Daoy (cell line): ENCODE measurements around the gene GNPDA1. TPM values are rescaled to one million over a fixed set of nuclear protein-coding genes. Genes with fewer than 3 reads are reported as not detected.
"Not testable (repeated sequence)": the region's sequence is repeated elsewhere in the genome, so short reads cannot be mapped to it uniquely, and the experiment has no call there.

Experiments used
- DNase-seq: peaks from one replicate; pipeline ENCODE4 v3.0.0-alpha.2; 2015; ENCODE audit warnings: low read depth
- total RNA-seq: library from RNA; depleted of rRNA; stranded (reverse); fragments of >200 nt; shearing (Covaris generic); gene quantifications from 2 replicates; pipeline ENCODE4 v1.2.3, GENCODE V29; 2014; rRNA removed

GNPDA1 gene
- total RNA-seq: 43.5 and 68.6 TPM in 2 replicates

DNA sequence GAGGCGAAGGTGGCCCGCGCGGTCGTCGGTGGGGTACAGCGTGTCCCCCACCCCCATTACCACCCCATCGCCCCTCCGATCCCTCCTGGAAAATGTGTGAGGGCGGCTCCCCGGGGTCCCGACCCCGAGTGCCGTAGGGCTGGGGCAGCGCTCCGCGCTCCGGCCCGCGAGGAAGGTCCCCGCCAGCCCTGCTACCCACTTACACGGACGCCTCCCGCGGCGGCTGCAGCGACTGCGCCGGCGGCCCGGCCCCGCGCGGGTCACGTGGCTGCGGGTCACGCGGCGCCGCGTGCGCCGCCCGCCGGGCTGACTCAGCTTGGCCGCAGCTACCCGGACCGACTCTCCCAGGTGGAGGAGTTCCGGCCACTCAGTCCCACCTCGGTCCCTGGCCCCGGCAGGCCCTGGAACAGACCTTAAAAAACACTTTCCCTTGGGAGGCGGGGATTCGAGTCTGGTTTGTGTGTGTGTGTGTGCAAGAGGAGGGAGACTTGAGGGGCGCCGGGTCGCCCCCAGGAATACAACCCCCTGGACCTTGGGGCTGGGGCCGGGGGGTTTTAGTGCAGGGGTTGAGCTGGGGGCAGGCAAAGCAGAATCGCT lies at the start of gene GNPDA1:
TSS of gene GNPDA1 (minus strand) at position 236 of the 597 bp plus-strand sequence. CDS start 992 bp downstream, outside the sequence.
- DNase-seq: peak; percentile 91

DNA sequence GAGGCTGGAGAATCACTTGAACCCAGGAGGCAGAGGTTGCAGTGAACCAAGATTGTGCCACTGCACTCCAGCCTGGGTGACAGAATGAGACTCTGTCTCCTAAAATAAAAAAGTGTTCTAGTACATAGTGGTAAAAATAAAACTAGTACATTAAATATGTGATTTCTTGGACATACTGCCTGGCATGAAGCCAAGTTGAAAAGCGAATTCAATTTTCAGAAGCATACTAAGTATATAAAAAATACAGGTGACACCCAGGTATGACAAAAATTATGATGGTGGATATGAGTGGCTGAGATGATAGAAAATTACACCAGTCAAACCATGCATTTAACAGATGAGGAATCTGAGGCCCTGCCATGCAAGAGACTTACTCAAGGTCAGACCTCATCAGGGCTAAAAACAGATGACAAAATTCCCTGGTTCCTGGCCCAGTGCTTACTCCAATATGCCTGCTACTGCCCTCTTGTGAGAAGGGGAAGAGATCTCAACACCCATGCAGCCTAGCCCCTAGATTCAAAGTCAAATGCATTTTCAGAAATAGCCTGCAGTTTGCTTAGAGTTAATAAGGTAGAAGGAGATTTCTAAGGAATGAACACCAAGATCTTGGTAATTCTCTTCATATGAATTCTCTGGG lies 46.6 kb upstream of the GNPDA1 start:
- DNase-seq: no peak

DNA sequence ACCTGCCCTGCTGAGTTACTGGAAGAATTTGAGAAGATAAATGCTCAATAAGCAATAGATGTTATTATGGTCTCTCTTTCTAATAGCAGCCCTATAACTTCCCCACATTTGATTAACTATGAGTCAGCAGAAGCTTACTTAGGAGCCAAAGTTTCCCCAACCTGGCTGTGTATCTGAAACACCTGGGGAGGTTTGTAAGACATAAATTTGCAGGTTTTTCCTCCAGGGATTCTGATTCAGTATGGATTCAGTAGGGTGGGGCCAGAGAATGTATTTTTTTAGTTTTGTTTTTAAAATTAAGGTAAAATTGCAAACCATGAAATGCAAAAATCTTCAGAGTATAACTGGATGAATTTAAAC lies 44.9 kb upstream of the GNPDA1 start:
- DNase-seq: no peak

DNA sequence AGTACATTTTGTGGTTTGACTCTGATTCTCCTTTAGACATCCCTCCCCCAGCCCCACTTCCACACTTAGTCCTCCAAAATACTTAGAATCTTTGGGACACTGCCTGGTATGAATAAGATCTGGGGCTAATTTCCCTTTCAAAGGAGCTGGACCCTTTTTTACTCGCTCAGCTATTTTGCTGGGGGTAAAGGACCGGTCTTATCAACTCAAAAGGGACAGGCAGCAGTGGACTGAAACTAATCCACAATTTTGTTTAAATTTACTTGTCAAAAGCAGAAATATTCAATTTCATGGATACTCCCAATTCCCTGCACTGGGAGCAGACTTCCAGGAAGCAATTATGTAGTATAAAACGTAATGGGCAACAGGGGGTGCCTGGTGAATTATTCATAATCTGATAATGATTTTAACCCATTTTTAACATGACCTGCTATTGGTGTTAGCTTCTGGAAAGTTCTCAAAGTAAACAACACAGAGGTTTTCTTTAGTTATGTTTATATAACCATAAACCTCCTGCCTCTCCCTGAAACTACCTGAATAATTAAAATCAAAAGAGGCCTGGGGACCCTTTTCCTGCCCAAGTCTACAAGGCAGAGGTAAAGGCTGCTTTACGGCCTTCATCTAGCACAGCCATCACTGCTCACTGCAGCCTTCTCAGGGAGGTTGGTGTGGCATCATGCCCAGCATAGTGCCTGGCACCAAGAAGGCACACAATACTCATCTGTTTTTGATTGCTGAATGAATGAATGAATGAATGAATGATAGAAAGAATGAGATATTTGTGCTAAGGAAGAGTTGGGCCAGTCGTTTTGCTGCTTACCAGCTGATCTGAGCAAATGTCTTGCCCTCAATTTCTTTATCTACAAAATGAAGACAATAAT lies 44.2 kb upstream of the GNPDA1 start:
- DNase-seq: no peak

DNA sequence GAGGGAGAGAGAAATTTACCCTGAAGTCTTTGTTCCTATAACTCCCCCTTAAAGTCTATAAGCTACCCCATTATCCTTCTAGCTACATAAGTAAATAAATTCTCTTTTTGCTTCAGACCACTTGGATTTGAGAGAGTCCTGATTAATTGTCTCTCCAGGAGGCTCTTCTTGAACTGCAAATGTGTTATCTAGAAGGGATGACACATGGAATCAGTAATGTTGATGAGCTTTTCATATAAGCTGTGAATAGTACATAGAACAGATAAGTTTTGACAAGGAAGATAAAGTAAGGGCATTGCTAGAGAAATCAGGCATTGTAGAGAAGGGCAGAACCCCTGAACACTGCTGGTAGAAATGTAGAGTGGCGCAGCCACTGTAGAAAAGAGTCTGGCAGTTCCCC lies 42.5 kb upstream of the GNPDA1 start:
- DNase-seq: no peak

DNA sequence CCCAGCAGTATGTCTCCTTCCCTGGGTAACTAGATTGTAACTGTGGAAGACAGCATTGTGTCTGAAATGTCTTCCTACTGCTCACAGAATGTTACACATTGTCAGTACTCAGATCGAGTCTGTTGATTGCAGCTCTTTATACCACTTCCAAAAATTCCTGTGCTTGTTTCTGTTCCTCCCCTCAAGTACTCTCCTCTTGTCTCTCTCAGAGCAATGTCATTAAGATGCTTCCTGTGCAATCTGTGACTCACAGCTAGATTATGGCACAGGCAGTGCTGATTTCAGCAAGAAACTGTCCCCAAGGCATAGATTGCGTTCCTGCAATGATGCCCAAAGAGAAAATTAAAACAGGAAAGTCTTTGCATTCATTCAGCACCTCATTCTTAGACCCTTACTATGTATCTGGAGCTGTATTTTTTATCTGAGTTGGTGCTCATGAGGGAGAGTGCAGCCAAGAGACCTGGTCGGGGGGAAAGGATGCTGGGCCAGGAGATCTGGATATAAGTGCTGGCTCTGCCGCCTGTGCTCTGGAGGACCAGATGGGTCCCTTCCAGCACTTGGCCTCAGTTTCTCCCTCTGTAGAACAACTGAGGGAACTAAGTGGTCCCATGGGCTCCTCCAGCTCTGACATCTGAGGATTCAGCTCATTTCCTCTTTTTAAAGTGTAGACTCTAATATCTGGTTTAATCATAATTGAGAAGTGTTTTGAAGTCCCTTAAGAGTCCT lies 40.8 kb upstream of the GNPDA1 start:
- DNase-seq: peak; percentile 49

DNA sequence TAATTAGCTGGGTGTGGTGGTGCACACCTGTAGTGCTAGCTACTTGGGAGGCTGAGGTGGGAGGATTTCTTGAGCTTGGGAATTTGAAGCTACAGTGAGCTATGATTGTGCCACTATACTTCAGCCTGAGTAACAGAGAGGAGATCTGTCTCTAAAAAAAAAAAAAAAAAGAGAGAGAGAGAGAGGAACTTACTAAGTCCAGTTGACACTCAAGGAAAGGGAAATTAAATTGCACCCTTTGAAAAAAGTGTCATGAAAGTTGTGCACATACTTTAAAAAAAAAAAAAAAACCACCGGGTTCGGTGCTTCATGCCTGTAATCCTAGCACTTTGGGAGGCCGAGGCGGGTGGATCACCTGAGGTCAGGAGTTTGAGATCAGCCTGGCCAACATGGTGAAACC lies 39.2 kb upstream of the GNPDA1 start:
- not testable (repeated sequence) for DNase-seq

DNA sequence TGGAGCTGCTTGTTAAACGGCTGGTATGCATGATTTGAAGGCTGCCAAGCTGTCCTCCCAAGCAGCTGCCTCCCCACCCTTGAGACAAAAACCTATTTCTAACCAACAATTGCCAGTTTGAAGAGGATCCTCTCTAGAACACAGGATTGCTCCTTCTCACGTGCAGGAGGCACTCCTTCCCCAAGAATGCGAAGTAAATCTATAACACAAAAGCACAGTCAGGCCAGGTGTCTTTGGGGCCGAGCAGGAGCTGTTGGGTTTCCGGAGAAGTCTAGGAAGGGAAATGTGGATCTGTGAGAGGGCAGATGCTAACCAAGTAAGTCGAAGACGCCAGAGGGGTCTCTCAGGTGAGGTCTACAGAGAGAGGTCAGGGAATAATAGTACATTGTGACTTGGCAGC lies 35.4 kb upstream of the GNPDA1 start:
- no peak for DNase-seq

DNA sequence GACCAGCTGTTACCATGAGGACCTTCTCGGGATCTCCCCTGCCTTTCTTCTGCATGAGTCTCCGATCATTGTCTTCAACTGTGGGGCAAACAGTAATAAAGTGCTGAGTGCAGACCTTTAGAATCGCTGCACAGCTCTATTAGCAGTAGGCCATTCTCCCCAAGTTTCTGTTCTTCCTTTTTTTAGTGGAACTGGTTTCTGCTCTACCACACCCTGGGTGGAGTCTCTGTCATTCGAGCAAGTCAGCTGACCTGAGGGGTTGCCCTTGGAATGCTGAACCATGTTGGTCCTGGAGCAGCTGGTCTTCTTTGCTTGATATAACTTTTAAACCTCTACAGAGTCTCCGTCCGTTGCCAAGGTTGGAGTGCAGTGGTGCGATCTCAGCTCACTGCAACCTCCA lies 33.4 kb upstream of the GNPDA1 start:
- no peak for DNase-seq

DNA sequence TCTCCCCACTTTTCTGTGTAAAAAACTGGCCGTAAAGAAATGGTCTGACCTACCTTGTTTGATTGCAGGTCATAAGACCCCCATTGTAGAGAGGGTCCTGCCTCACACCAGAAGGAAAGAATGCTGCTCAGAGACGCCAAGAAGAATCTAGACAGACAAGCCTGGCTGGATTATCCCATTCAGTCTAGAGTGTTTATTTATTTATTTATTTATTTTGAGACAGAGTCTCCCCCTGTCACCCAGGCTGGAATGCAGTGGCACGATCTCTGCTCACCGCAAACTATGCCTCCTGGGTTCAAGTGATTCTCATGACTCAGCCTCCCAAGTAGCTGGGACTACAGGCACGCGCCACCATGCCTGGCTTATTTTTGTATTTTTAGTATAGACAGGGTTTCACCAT lies 28.1 kb upstream of the GNPDA1 start:
- not testable (repeated sequence) for DNase-seq

DNA sequence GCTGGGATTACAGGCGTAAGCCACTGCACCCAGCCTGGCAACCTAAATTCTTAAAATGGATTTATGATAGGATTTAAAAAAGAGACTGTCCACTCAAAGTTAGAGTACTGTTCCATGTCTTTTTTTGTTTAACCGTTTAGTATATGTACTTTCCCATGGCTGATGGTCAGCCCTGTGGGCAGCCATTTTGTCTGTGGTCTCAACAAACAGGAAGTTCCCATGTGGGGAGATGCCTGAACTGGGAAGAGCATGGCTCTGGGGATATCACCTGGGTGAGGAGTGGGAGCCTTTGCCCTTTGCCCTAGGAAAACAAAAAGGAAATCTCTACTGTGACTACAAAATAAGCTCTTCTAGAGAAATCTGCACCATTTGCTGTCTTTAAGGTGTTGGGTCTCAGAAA lies 27.5 kb upstream of the GNPDA1 start:
- DNase-seq: no peak

DNA sequence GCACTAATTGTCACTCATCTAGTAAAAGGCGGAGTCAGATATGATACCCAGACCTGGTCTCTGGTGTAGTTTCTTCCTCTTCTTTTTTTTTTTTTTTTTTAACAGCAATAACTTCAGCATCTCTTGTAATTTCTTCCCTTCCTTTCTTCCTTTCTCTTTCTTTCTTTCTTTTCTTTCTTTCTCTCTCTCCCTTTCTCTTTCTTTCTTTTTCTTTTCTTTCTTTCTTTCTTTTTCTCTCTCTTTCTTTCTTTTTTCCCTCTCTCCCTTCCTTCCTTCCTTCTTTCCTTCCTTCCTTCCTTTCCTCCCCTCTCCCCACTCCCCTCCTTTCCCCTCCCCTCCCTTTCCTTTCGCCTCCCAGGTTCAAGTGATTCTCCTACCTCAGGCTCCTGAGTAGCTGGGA lies 25.9 kb upstream of the GNPDA1 start:
- no peak for DNase-seq

DNA sequence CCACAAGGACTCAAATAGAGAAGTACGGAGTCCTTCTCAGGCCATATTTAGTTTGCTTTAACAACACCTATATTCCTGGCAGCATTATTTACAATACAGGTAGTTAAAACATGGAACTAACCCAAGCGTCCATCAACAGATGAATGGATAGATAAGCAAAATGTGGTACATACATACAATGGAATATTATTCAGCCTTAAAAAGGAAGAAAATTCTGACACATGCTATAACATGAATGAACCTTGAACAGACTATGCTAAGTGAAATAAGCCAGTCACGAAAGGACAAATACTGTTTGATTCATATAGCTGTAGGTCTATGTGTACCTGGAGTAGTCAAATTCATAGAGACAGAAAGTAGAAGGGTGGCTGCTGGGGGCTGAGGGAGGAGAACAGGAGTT lies 24.8 kb upstream of the GNPDA1 start:
- not testable (repeated sequence) for DNase-seq

DNA sequence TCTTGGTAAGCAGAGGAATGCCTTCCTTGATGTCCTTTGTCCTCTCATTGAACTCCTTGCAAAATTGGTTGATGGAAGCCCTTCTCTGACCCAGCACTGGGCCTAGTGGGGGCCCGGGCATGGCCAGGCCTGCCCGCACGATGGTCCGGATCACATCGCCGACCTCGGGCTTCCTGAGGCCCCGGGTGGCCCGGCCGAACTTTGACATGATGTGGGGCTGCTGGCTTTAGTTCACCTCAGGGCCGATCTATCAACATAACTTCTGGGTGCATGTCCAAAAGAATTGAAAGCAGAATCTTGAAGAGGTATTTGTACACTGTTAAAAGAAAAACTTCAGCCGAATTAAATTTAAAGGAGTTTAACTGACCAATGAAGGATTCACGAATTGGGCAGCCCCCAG lies 24.1 kb upstream of the GNPDA1 start:
- DNase-seq: no peak

DNA sequence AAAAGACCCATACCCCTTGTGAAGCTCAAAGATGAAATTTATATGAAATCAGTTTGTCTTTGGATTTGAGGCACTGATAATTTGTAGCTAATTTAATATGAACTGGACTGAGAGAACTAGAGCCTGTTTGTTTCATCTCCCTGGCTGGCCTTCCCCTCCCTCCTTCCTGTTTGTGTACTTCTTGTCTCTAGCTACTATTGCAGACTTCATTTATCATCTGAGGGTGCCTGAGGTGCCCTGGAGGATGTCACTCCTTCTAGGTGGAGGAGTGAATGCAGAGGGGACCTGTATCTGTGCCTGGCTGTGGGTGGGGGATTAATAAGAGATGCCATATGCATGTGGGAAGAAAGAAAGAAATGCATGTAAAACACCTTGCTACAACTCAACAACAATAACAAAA lies 22.2 kb upstream of the GNPDA1 start:
- no peak for DNase-seq

DNA sequence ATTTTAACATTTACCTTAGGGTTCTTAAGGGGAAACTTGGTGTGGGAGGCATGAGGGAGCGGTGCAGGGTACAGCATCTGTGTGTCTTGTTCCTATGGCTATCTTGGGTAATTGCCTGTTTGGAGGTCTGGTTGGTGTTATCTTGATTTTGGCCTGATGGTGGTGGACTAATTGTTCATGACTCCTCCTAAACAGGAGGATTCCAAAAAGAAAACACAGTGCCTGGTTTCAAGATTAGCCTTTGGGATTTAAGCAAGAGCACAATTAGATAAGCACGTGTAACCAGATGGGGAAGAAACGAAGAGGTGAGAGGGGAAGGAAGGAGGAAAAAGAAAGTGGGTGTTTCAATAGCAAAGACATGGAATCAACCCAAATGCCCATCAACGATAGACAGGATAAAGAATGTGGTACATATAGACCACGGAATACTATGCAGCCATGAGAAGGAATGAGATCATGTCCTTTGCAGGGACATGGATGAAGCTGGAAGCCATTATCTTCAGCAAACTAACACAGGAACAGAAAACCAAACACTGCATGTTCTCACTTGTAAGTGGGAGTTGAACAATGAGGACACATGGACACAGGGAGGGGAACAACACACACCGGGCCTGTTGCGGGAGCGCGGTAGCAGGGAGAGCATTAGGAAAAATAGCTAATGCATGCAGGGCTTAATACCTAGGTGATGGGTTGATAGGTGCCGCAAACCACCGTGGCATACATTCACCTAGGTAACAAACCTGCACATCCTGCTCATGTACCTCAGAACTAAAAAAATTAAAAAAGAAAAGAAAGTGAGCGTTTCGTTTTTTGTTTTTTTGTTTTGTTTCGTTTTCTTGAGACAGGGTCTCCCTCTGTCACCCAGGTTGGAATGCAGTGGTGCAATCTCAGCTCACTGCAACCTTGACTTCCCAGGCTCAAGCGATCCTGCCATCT lies 21.1 kb upstream of the GNPDA1 start:
- not testable (repeated sequence) for DNase-seq

DNA sequence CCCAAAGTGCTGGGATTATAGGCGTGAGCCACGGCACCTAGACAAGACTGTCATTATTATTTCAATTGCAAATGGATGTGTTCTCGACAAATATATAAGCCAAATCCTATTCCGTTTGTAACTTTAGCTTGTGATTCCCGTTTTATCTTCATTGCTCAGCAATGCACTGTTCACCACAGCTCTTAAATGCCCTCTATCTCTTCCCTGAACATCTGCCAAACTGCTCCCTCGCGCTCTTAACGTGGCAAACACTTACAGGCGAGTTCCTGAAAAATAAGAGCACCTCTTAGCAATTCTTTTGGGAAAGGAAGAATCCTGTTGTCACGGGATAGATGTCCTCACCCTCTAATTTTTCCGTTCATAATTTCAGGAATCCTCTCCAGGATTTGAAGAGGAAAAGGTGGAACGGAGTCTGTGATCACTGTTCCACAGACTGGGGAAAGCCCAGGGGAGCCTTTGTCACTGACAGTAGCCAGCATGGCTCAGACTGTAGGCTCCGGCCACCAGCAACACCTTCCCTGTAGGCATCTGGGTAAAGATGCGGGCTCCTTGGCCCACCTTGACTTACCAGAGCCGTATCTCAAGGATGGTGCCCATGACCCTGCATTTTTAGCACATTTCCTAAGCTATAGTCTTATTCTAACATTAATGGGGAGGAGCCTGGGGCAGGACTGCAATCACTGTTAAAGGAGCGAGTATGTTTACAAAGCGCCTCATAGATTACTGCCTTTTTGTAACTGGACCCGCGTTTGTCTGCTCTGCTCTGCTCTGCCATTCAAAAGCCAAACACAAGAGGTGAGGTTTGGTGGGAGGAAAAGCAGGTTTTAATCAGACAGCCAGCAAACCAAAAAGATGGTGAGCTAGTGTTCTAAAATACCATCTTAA lies 20.2 kb upstream of the GNPDA1 start:
- no peak for DNase-seq

DNA sequence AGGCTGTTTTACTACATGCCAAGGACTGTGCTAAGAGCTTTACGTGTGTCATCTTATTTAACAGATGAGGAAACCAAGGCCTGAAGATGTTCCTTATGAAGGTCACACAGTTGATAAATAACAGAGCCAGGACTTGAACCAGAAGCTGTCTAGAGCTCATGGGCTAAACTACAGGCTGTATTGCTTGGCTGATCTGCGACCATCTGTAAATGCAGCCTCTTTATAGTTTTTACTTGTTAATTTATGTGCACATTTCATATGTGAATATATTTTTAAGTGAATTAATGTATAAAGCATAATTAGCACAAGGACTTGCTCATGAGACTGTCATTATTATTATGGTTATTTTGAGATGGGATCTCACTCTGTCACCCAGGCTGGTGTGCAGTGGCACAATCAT lies 19.3 kb upstream of the GNPDA1 start:
- DNase-seq: no peak

DNA sequence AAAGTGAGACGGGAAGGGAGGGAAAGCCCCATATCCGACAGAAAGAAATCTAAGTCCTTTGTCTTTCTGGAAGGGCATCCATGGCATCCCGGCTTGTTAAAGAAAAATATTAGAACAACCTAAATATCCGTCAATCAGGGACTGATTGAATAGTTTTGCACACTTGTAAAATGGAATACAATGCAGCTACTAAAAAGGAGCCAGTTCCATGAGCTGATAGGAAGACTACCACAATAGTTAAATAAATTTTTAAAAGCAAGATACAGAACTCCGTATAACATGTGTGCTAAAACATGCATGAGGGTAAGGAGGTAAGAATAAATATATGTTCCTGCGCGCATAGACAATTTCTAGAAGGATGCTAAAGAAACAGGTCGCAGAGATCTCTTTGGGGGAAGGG lies 12.8 kb upstream of the GNPDA1 start:
- DNase-seq: no peak

DNA sequence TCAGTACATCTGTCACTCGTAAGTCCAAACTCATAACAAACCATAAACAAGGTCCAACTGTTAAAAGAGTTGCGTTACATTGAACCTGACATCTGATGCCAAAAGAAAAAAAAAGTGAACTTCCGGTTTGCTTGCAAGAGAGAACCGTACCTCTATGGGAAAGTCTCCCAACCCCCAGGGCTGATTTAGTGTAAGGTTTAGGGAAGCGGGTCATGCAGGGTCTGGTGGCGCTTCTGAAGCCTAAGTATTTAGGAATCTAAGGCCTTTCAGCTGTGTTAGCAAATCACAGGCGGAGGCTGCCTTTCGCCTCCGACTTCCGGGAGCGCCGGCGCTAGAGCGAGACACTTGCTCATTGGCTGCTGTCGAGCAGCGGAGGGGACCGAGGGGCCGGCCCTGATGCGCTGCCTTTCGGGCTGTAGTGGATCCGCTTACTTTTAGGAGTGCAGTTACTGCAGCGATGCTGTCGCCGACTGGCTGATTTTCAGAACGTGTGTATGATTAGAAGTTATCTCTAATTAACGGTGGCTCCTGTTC lies 12.0 kb upstream of the GNPDA1 start:
- DNase-seq: peak; percentile 89
